SK-N-SH (cell line): Measurements from ENCODE around the gene PAFAH1B1. TPM values are rescaled to one million over a fixed set of nuclear protein-coding genes. Genes with fewer than 3 reads are reported as not detected.

ENCODE experiments used
- CTCF ChIA-PET: fragments of 300-600, 350-600 bp; formaldehyde crosslinking; extraction: SDS; loops from one replicate; lab custom pipeline; 2021; lab: Yijun Ruan, JAX
- POLR2A ChIA-PET: fragments of 350-600 bp; sonication (Branson Sonifier 250); formaldehyde crosslinking; extraction: SDS; loops from one replicate; lab custom pipeline; 2020; ENCODE audit warnings: antibody characterized with exemption, inconsistent platforms; lab: Yijun Ruan, JAX
- DNase-seq: peaks from one replicate; pipeline ENCODE4 v3.0.0; 2012
- H2AFZ ChIP-seq: fragments of 200-600 bp; sonication (generic); 2 replicates; pipeline ENCODE4 v1.8.1; 2016; ENCODE audit warnings: antibody characterized with exemption, mild to moderate bottlenecking, low read depth
- H3F3A ChIP-seq: fragments of 200-600 bp; sonication (generic); replicated peaks from 2 replicates; pipeline ENCODE3; 2016; ENCODE audit warnings: antibody characterized with exemption, mild to moderate bottlenecking; ENCODE audit not compliant: insufficient read depth
- H3K27ac ChIP-seq, 2 experiments: fragments of 200-500 bp in 1 of 2; fragments of 200-600 bp in 1 of 2; sonication (Bioruptor generic) in 1 of 2; sonication (generic), shearing (Covaris generic) in 1 of 2; 2 replicates each; pipeline versions ENCODE4 v1.5.1 to v1.6.1; 2014 to 2016; ENCODE audit warnings: low read depth in 2 of 2, inconsistent platforms in 1 of 2, low read length in 1 of 2, mild to moderate bottlenecking in 1 of 2, mixed read lengths in 1 of 2
- H3K27me3 ChIP-seq: fragments of 200-600 bp; sonication (generic), shearing (Covaris generic); 2 replicates; pipeline ENCODE4 v1.6.1; 2016; ENCODE audit warnings: mixed run types; ENCODE audit not compliant: insufficient read depth
- H3K36me3 ChIP-seq, 2 experiments: fragments of 200-500 bp in 1 of 2; fragments of 200-600 bp in 1 of 2; sonication (Bioruptor generic) in 1 of 2; sonication (generic) in 1 of 2; replicated peaks in 1 of 2; 2 replicates each; pipeline versions ENCODE3 to v1.5.1; 2014 to 2016; ENCODE audit warnings: low read length in 1 of 2, mild to moderate bottlenecking in 1 of 2; ENCODE audit not compliant: insufficient read depth in 2 of 2, control insufficient read depth in 1 of 2
- H3K4me1 ChIP-seq, 2 experiments: fragments of 200-500 bp in 1 of 2; fragments of 200-600 bp in 1 of 2; sonication (Bioruptor generic) in 1 of 2; sonication (generic), shearing (Covaris generic) in 1 of 2; 2 replicates each; pipeline versions ENCODE4 v1.5.1 to v1.6.1; 2014 to 2016; ENCODE audit warnings: low read depth in 1 of 2, low read length in 1 of 2, mixed run types in 1 of 2; ENCODE audit not compliant: insufficient read depth in 2 of 2, control insufficient read depth in 1 of 2
- H3K4me2 ChIP-seq: fragments of 200-600 bp; sonication (generic), shearing (Covaris generic); 2 replicates; pipeline ENCODE4 v1.6.1; 2017; ENCODE audit warnings: mixed run types
- H3K4me3 ChIP-seq, 2 experiments: fragments of 200-500 bp in 1 of 2; fragments of 200-600 bp in 1 of 2; sonication (Bioruptor generic) in 1 of 2; sonication (generic), shearing (Covaris generic) in 1 of 2; 2 replicates each; pipeline versions ENCODE4 v1.5.1 to v1.8.1; 2014 to 2016; ENCODE audit warnings: low read depth in 2 of 2, inconsistent platforms in 1 of 2, low read length in 1 of 2, mild to moderate bottlenecking in 1 of 2, mixed read lengths in 1 of 2, moderate library complexity in 1 of 2
- H3K79me2 ChIP-seq: fragments of 200-600 bp; sonication (generic); 2 replicates; pipeline ENCODE4 v1.8.1; 2017; ENCODE audit warnings: mild to moderate bottlenecking; ENCODE audit not compliant: insufficient read depth
- H3K9ac ChIP-seq: fragments of 200-600 bp; sonication (generic); 2 replicates; pipeline ENCODE4 v1.6.1; 2017; ENCODE audit warnings: mixed run types
- H3K9me2 ChIP-seq: fragments of 200-600 bp; sonication (generic); 2 replicates; pipeline ENCODE4 v1.6.1; 2017; ENCODE audit warnings: mixed run types
- H3K9me3 ChIP-seq: fragments of 200-600 bp; sonication (generic); 2 replicates; pipeline ENCODE4 v1.6.1; 2017; ENCODE audit warnings: mixed run types, mild to moderate bottlenecking, moderate library complexity
- H4K20me1 ChIP-seq: fragments of 200-600 bp; sonication (generic); 2 replicates; pipeline ENCODE4 v1.6.1; 2017; ENCODE audit warnings: mild to moderate bottlenecking, mixed run types; ENCODE audit not compliant: insufficient read depth
- CTCF ChIP-seq: fragments of 200-600 bp; sonication (generic); IDR thresholded peaks from 2 replicates; pipeline ENCODE4 v1.6.1; 2017; ENCODE audit warnings: antibody characterized with exemption, mild to moderate bottlenecking, moderate library complexity
- EP300 ChIP-seq, 2 experiments: IDR thresholded peaks; 2 replicates each; pipeline versions ENCODE4 v1.4.0 to v1.6.1; 2012; ENCODE audit warnings: borderline replicate concordance in 1 of 2, low read depth in 1 of 2, low read length in 1 of 2
- GATA2 ChIP-seq: sonication (generic); formaldehyde crosslinking; IDR thresholded peaks from 2 replicates; pipeline ENCODE4 v1.5.0; 2020; ENCODE audit warnings: mild to moderate bottlenecking, missing genetic modification reagents
- MAX ChIP-seq: IDR thresholded peaks from 2 replicates; pipeline ENCODE4 v1.4.0; 2012; ENCODE audit warnings: low read depth
- MXI1 ChIP-seq: IDR thresholded peaks from 2 replicates; pipeline ENCODE4 v1.6.1; 2012; ENCODE audit warnings: mild to moderate bottlenecking, low read depth, low read length, improper control_type of control experiment
- REST ChIP-seq: IDR thresholded peaks from 2 replicates; pipeline ENCODE4 v1.6.1; 2012; ENCODE audit warnings: mild to moderate bottlenecking, low read depth, low read length, moderate library complexity
- RXRA ChIP-seq: IDR thresholded peaks from 2 replicates; pipeline ENCODE4 v1.4.0; 2012; ENCODE audit warnings: low read depth, mild to moderate bottlenecking, borderline replicate concordance
- SMC3 ChIP-seq: IDR thresholded peaks from 2 replicates; pipeline ENCODE4 v1.6.1; 2012; ENCODE audit warnings: low read depth, low read length, improper control_type of control experiment
- TEAD4 ChIP-seq: IDR thresholded peaks from 2 replicates; pipeline ENCODE4 v1.4.0; 2012; ENCODE audit warnings: mild to moderate bottlenecking, borderline replicate concordance; ENCODE audit not compliant: insufficient read depth
- USF1 ChIP-seq: IDR thresholded peaks from 2 replicates; pipeline ENCODE4 v1.4.0; 2012; ENCODE audit warnings: low read depth, borderline replicate concordance
- USF2 ChIP-seq: fragments of 150-350 bp; IDR thresholded peaks from 2 replicates; pipeline ENCODE4 v1.6.1; 2017; ENCODE audit warnings: antibody characterized with exemption, low read length, low read depth, borderline replicate concordance
- YY1 ChIP-seq: IDR thresholded peaks from 2 replicates; pipeline ENCODE4 v1.4.0; 2012; ENCODE audit warnings: low read depth, mild to moderate bottlenecking
- WGBS: methylation state at CpG from one replicate; pipeline ENCODE4 v1.1.6; 2017; ENCODE audit warnings: low lambda C conversion rate; 5-methylcytosine and 5-hydroxymethylcytosine counted together
- polyA plus RNA-seq, 3 experiments: library from polyadenylated mRNA; depleted of rRNA; stranded (reverse); fragments of >200 nt; gene quantifications; 2 replicates each; pipeline ENCODE4 v1.2.3, GENCODE V29; 2012

Gene PAFAH1B1
- polyA plus RNA-seq, 1 of the 3 experiments (the other 2 are of a cell fraction) = 37.3 TPM

GRCh38 chr17:2719861-2720260, 126.4 kb downstream of the PAFAH1B1 start:
- Histone ChIP-seq H2AFZ (no peak overlapping the region), H3K4me2 (no peak overlapping the region), H3K4me3 (no peak overlapping the region), H3K9ac (no peak overlapping the region), H3K9me3 (no peaks in the 10 kb centered on the region), H3K4me1 (no peaks in the 10 kb centered on the region), H3K9me2 (no peaks in the 10 kb centered on the region), H4K20me1 (no peaks in the 10 kb centered on the region), H3K27me3 (no peaks in the 10 kb centered on the region), H3K36me3 (no peaks in the 10 kb centered on the region), H3F3A (no peaks in the 10 kb centered on the region), H3K27ac (no peak overlapping the region), H3K79me2 (no peaks in the 10 kb centered on the region)
- 72% methylated on average over 4 of the region's 4 CpGs for WGBS
- DNase-seq = no peak
- TF ChIP-seq GATA2 (CRISPR knock-in tag) = no peak
- TF ChIP-seq MAX = no peak
- POLR2A ChIA-PET = no interaction called here
- CTCF ChIA-PET = interaction anchor here (0.6 kb wide), 1 partner anchor 13 kb away, joined by 3 read pairs; no protein-coding TSS in a partner anchor

GRCh38 chr17:2721603-2722002, 128.1 kb downstream of the PAFAH1B1 start:
- Histone ChIP-seq H3F3A (no peaks in the 10 kb centered on the region), H3K9ac (no peak overlapping the region), H4K20me1 (no peaks in the 10 kb centered on the region), H3K27ac (no peak overlapping the region), H3K27me3 (no peaks in the 10 kb centered on the region), H3K4me1 (no peaks in the 10 kb centered on the region), H3K9me2 (no peaks in the 10 kb centered on the region), H2AFZ (no peak overlapping the region), H3K36me3 (no peaks in the 10 kb centered on the region), H3K79me2 (no peaks in the 10 kb centered on the region), H3K4me2 (no peak overlapping the region), H3K4me3 (no peak overlapping the region), H3K9me3 (no peaks in the 10 kb centered on the region)
- 57% methylated on average over 4 of the region's 4 CpGs for WGBS
- no peak for DNase-seq
- TF ChIP-seq USF1 (no peak), TEAD4 (no peak), MXI1 (no peak), CTCF (no peak), USF2 (no peak), RXRA (no peak), EP300 (IDR thresholded peaks at IDR 0.05; ENCODE audit: borderline replicate concordance in 1 of 2, low read depth in 1 of 2, low read length in 1 of 2) (no peak), YY1 (no peak), REST (no peak), SMC3 (no peak)
- ChIA-PET POLR2A (no interaction called here), CTCF (interaction anchor here (0.5 kb wide), 1 partner anchor 306 kb away, joined by 3 read pairs; no protein-coding TSS in a partner anchor)
